ENCODE measurements around the gene LRP1B. TPM values are rescaled to one million over a fixed set of nuclear protein-coding genes. Genes with fewer than 3 reads are reported as not detected.

Gene LRP1B
- total and polyA plus RNA-seq, 2 experiments from 2014 or later: not detected

GRCh38 chr2:141455211-141455826 lies 675.5 kb downstream of the LRP1B start:
- Histone ChIP-seq H3K79me2 (ENCODE audit: insufficient read depth) (no peaks in the 10 kb centered on the region), H3F3A (ENCODE audit: insufficient read depth) (no peaks in the 10 kb centered on the region), H2AFZ (no peak overlapping the region), H4K20me1 (ENCODE audit: insufficient read depth) (no peaks in the 10 kb centered on the region), H3K27ac (no peak overlapping the region), H3K27me3 (replicated peaks; ENCODE audit: insufficient read depth) (no peaks in the 10 kb centered on the region), H3K9me2 (ENCODE audit: insufficient read depth) (no peaks in the 10 kb centered on the region), H3K4me2 (ENCODE audit: unreplicated experiment) (no peak overlapping the region), H3K9me3 (ENCODE audit: low read depth) (no peaks in the 10 kb centered on the region), H3K36me3 (ENCODE audit: low read depth) (no peaks in the 10 kb centered on the region), H3K9ac (no peak overlapping the region), H3K4me3 (no peak overlapping the region), H3K4me1 (ENCODE audit: insufficient read depth) (no peaks in the 10 kb centered on the region)
- TF ChIP-seq EZH2phosphoT487 (IDR thresholded peaks at IDR 0.05; ENCODE audit: insufficient read depth, low read depth) (no peak), EZH2 (IDR thresholded peaks at IDR 0.05; ENCODE audit: insufficient read depth, poor library complexity, severe bottlenecking) (no peak)
- no peak for DNase-seq
- in situ Hi-C loops (cut with MboI): no loop called here
- WGBS, 2 experiments (ENCODE audit: low coverage in 1 of 2, low lambda C conversion rate in 2 of 2, missing lambda C conversion rate in 2 of 2): 45 to 55% methylated on average over 7 of the region's 7 CpGs

GRCh38 chr2:141440072-141440635 lies 690.7 kb downstream of the LRP1B start:
- in situ Hi-C loops (cut with MboI): no loop called here
- H3K9me3 ChIP-seq (ENCODE audit: low read depth): no peaks in the 10 kb centered on the region
- 68 to 70% methylated on average over 17 of the region's 17 CpGs for WGBS, 2 experiments (ENCODE audit: low coverage in 1 of 2, low lambda C conversion rate in 2 of 2, missing lambda C conversion rate in 2 of 2)
- TF ChIP-seq EZH2 (IDR thresholded peaks at IDR 0.05; ENCODE audit: insufficient read depth, poor library complexity, severe bottlenecking) (no peak), EZH2phosphoT487 (IDR thresholded peaks at IDR 0.05; ENCODE audit: insufficient read depth, low read depth) (no peak)
- H4K20me1 ChIP-seq (ENCODE audit: insufficient read depth): no peaks in the 10 kb centered on the region
- H3K4me3 ChIP-seq: no peak overlapping the region
- no peaks in the 10 kb centered on the region for H3K9me2 ChIP-seq (ENCODE audit: insufficient read depth)
- no peak overlapping the region for H3K4me2 ChIP-seq (ENCODE audit: unreplicated experiment)
- no peaks in the 10 kb centered on the region for H3K79me2 ChIP-seq (ENCODE audit: insufficient read depth)
- no peaks in the 10 kb centered on the region for H3F3A ChIP-seq (ENCODE audit: insufficient read depth)
- no peak overlapping the region for H3K27ac ChIP-seq
- no peaks in the 10 kb centered on the region for H3K27me3 ChIP-seq (replicated peaks; ENCODE audit: insufficient read depth)
- H3K36me3 ChIP-seq (ENCODE audit: low read depth): no peaks in the 10 kb centered on the region
- H3K4me1 ChIP-seq (ENCODE audit: insufficient read depth): no peaks in the 10 kb centered on the region
- no peak overlapping the region for H2AFZ ChIP-seq
- H3K9ac ChIP-seq: no peak overlapping the region
- no peak for DNase-seq

DNA sequence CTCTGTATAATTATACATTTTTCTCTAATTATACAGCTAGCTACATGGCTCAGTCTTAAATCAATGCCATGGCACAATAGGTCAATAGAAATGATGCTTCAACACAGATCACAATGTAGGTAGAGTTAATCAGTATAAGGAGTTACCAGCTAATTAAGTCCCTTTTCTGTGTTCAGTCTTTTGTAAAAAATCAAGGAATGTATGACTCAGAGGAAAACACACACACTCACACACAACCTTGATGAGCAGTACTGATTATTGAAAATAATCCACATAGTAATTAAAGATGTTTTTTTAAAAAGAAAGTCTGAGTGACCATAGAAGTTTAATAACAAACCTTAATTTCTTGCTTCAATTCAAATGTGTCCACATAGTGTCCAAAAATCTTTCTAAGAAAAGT lies 691.3 kb downstream of the LRP1B start:
- Histone ChIP-seq H3K27ac (no peak overlapping the region), H3K9ac (no peak overlapping the region), H3K9me2 (ENCODE audit: insufficient read depth) (no peaks in the 10 kb centered on the region), H3K36me3 (ENCODE audit: low read depth) (no peaks in the 10 kb centered on the region), H4K20me1 (ENCODE audit: insufficient read depth) (no peaks in the 10 kb centered on the region), H3F3A (ENCODE audit: insufficient read depth) (no peaks in the 10 kb centered on the region), H3K4me1 (ENCODE audit: insufficient read depth) (no peaks in the 10 kb centered on the region), H3K9me3 (ENCODE audit: low read depth) (no peaks in the 10 kb centered on the region), H3K27me3 (replicated peaks; ENCODE audit: insufficient read depth) (no peaks in the 10 kb centered on the region), H2AFZ (no peak overlapping the region), H3K79me2 (ENCODE audit: insufficient read depth) (no peaks in the 10 kb centered on the region), H3K4me3 (no peak overlapping the region), H3K4me2 (ENCODE audit: unreplicated experiment) (no peak overlapping the region)
- TF ChIP-seq EZH2 (IDR thresholded peaks at IDR 0.05; ENCODE audit: insufficient read depth, poor library complexity, severe bottlenecking) (no peak), EZH2phosphoT487 (IDR thresholded peaks at IDR 0.05; ENCODE audit: insufficient read depth, low read depth) (no peak)
- in situ Hi-C loops (cut with MboI): no loop called here
- peak; percentile 1 for DNase-seq

GRCh38 chr2:141438536-141438935 lies 692.3 kb downstream of the LRP1B start:
- Histone ChIP-seq H3K9ac (no peak overlapping the region), H3K27ac (no peak overlapping the region), H3K79me2 (ENCODE audit: insufficient read depth) (no peaks in the 10 kb centered on the region), H4K20me1 (ENCODE audit: insufficient read depth) (no peaks in the 10 kb centered on the region), H3K4me3 (no peak overlapping the region), H3K27me3 (replicated peaks; ENCODE audit: insufficient read depth) (no peaks in the 10 kb centered on the region), H3K36me3 (ENCODE audit: low read depth) (no peaks in the 10 kb centered on the region), H2AFZ (no peak overlapping the region), H3K4me2 (ENCODE audit: unreplicated experiment) (no peak overlapping the region), H3K4me1 (ENCODE audit: insufficient read depth) (no peaks in the 10 kb centered on the region), H3K9me3 (ENCODE audit: low read depth) (no peaks in the 10 kb centered on the region), H3K9me2 (ENCODE audit: insufficient read depth) (no peaks in the 10 kb centered on the region), H3F3A (ENCODE audit: insufficient read depth) (no peaks in the 10 kb centered on the region)
- peak; percentile 1 for DNase-seq
- TF ChIP-seq EZH2 (IDR thresholded peaks at IDR 0.05; ENCODE audit: insufficient read depth, poor library complexity, severe bottlenecking) (no peak), EZH2phosphoT487 (IDR thresholded peaks at IDR 0.05; ENCODE audit: insufficient read depth, low read depth) (no peak)
- in situ Hi-C loops (cut with MboI): no loop called here
- WGBS, 2 experiments (ENCODE audit: low coverage in 1 of 2, low lambda C conversion rate in 2 of 2, missing lambda C conversion rate in 2 of 2): 36 to 41% methylated on average over 1 of the region's 1 CpG
